B cell (primary cell): ENCODE measurements around the gene EFL1. TPM values are rescaled to one million over a fixed set of nuclear protein-coding genes. Genes with fewer than 3 reads are reported as not detected.

Experiments
- ATAC-seq: fragments of 200-7000 bp; cut with Tn5 transposase; one replicate; pipeline ENCODE4 v1.10.0; 2021; ENCODE audit warnings: low read depth, mild to moderate bottlenecking, moderate number of reproducible peaks, moderate library complexity
- CTCF ChIA-PET: fragments of 350-600 bp; sonication (Branson Sonifier 250); formaldehyde crosslinking; loops from one replicate; lab custom pipeline; 2021; ENCODE audit warnings: antibody characterized with exemption, inconsistent platforms; lab: Charles Lee
- POLR2A ChIA-PET: fragments of 350-600 bp; sonication (Branson Sonifier 250); formaldehyde crosslinking; loops from one replicate; lab custom pipeline; 2021; ENCODE audit warnings: antibody characterized with exemption; lab: Charles Lee
- DNase-seq: peaks from one replicate; pipeline ENCODE4 v3.0.0; 2013
- H2AFZ ChIP-seq: 2 replicates; pipeline ENCODE4 v1.6.1; 2012; ENCODE audit warnings: mild to moderate bottlenecking, low read depth, low read length; ENCODE audit not compliant: insufficient read depth, poor library complexity, severe bottlenecking
- H3K27ac ChIP-seq, 2 donors: 1 replicate in 1 of 2; 2 replicates in 1 of 2; pipeline ENCODE4 v1.5.1; 2012 to 2013; ENCODE audit warnings: low read length in 2 of 2, mild to moderate bottlenecking in 2 of 2, moderate library complexity in 1 of 2
- H3K27me3 ChIP-seq, 4 experiments: fragments of 200-600 bp in 1 of 4; sonication (generic) in 1 of 4; replicated peaks in 1 of 4; 1 replicate in 2 of 4; 2 replicates in 2 of 4; pipeline versions ENCODE4 v1.6.1 to v1.7.0; 2013 to 2016; ENCODE audit warnings: low read length in 3 of 4, mild to moderate bottlenecking in 2 of 4, mixed read lengths in 1 of 4, moderate library complexity in 1 of 4; ENCODE audit not compliant: insufficient read depth in 4 of 4, control insufficient read depth in 3 of 4; ENCODE audit errors: control extremely low read depth in 1 of 4
- H3K36me3 ChIP-seq, 2 experiments: replicated peaks in 1 of 2; 1 replicate in 1 of 2; 2 replicates in 1 of 2; pipeline versions ENCODE4 v1.6.1 to v1.7.1; 2013; ENCODE audit warnings: low read length in 1 of 2; ENCODE audit not compliant: insufficient read depth in 2 of 2, control insufficient read depth in 1 of 2; ENCODE audit errors: control extremely low read depth in 1 of 2, extremely low read depth in 1 of 2
- H3K4me1 ChIP-seq, 2 donors: fragments of 200-600 bp in 1 of 2; sonication (generic) in 1 of 2; 1 replicate in 1 of 2; 2 replicates in 1 of 2; pipeline versions ENCODE4 v1.5.1 to v1.6.1; 2013 to 2017; ENCODE audit warnings: low read length in 2 of 2; ENCODE audit not compliant: control insufficient read depth in 2 of 2, insufficient read depth in 2 of 2
- H3K4me2 ChIP-seq: replicated peaks from 2 replicates; pipeline ENCODE3; 2012; ENCODE audit warnings: mild to moderate bottlenecking, low read depth, low read length; ENCODE audit not compliant: poor library complexity, severe bottlenecking
- H3K4me3 ChIP-seq, 5 experiments: fragments of 200-600 bp in 1 of 5; sonication (generic) in 1 of 5; 1 replicate in 3 of 5; 2 replicates in 2 of 5; pipeline versions ENCODE4 v1.5.1 to v1.7.0; 2011 to 2016; ENCODE audit warnings: low read length in 4 of 5, mild to moderate bottlenecking in 4 of 5, low read depth in 2 of 5, control low read depth in 1 of 5, moderate library complexity in 1 of 5; ENCODE audit not compliant: insufficient read depth in 1 of 5; ENCODE audit errors: control extremely low read depth in 1 of 5, extremely low read depth in 1 of 5
- H3K79me2 ChIP-seq: fragments of 200-600 bp; sonication (generic); one replicate; pipeline ENCODE4 v1.6.0; 2016; ENCODE audit warnings: low read length; ENCODE audit not compliant: control insufficient read depth, insufficient read depth
- H3K9ac ChIP-seq: fragments of 200-600 bp; sonication (generic); 2 replicates; pipeline ENCODE4 v1.6.1; 2017; ENCODE audit warnings: mild to moderate bottlenecking, low read length, moderate library complexity
- H3K9me3 ChIP-seq, 3 donors: one replicate each; pipeline versions ENCODE4 v1.6.1 to v1.7.1; 2013; ENCODE audit warnings: low read length in 2 of 3; ENCODE audit not compliant: control insufficient read depth in 2 of 3, insufficient read depth in 1 of 3; ENCODE audit errors: control extremely low read depth in 1 of 3
- H4K20me1 ChIP-seq: 2 replicates; pipeline ENCODE4 v1.6.0; 2012; ENCODE audit warnings: mild to moderate bottlenecking, low read length; ENCODE audit not compliant: insufficient read depth, control insufficient read depth, poor library complexity, severe bottlenecking
- H3K27ac Mint-ChIP-seq: one replicate; pipeline ENCODE4 v1.8.0; 2021; ENCODE audit warnings: mixed read lengths
- H3K27me3 Mint-ChIP-seq: one replicate; pipeline ENCODE4 v1.8.0; 2021; ENCODE audit warnings: mixed read lengths
- H3K4me1 Mint-ChIP-seq: one replicate; pipeline ENCODE4 v1.8.0; 2021; ENCODE audit warnings: mixed read lengths
- H3K4me3 Mint-ChIP-seq: one replicate; pipeline ENCODE4 v1.8.0; 2021; ENCODE audit warnings: mixed read lengths
- H3K9me3 Mint-ChIP-seq: one replicate; pipeline ENCODE4 v1.8.0; 2022; ENCODE audit warnings: mixed read lengths; ENCODE audit not compliant: insufficient read depth
- CTCF ChIP-seq: fragments of 200-600 bp; IDR thresholded peaks from one replicate; pipeline ENCODE4 v1.8.0; 2022; ENCODE audit warnings: antibody characterized with exemption, mild to moderate bottlenecking
- EZH2 ChIP-seq: IDR thresholded peaks from 2 replicates; pipeline ENCODE4 v1.6.1; 2012; ENCODE audit warnings: borderline replicate concordance, low read depth, mild to moderate bottlenecking, moderate library complexity, low read length; ENCODE audit not compliant: insufficient read depth, poor library complexity, severe bottlenecking
- WGBS: methylation state at CpG from one replicate; pipeline ENCODE4 v1.1.5; 2013; ENCODE audit warnings: missing lambda C conversion rate; ENCODE audit not compliant: insufficient coverage; 5-methylcytosine and 5-hydroxymethylcytosine counted together
- intact Hi-C: fragments of 100-400 bp; cut with micrococcal nuclease; formaldehyde crosslinking; loops from one replicate; pipeline ENCODE4 v1.10.0; 2022
- polyA plus RNA-seq: library from polyadenylated mRNA; depleted of rRNA; stranded (reverse); fragments of >200 nt; gene quantifications from 2 replicates; pipeline ENCODE4 v1.2.3, GENCODE V29; 2012
- total RNA-seq, 2 donors: library from RNA; stranded (reverse); fragments of 120-200 nt in 1 of 2; gene quantifications; 1 replicate in 1 of 2; 2 replicates in 1 of 2; pipeline versions ENCODE4 v1.2.3 to v1.2.4, GENCODE V29; 2013 to 2022

The EFL1 gene
- total and polyA plus RNA-seq, 2 donors (not counting 1 experiment from before 2014, with no cell fraction given) = 8.2 to 25.8 TPM

GRCh38 chr15:82186719-82187406, 75.7 kb downstream of the EFL1 start:
- Mint-ChIP-seq H3K9me3 (no peaks in the 10 kb centered on the region), H3K27ac (no peak overlapping the region), H3K4me1 (peaks cover 10% of the 10 kb centered on the region), H3K4me3 (no peak overlapping the region), H3K27me3 (no peaks in the 10 kb centered on the region)
- no peaks in the 10 kb centered on the region for H3K9me3 ChIP-seq
- no peak overlapping the region for H3K27ac ChIP-seq
- H2AFZ ChIP-seq = no peak overlapping the region
- intact Hi-C loops = no loop called here
- POLR2A ChIA-PET = no interaction called here
- H3K9ac ChIP-seq = no peak overlapping the region
- ATAC-seq (peak; percentile 31), DNase-seq (peak; percentile 11)
- peaks cover 0 to 2% of the 10 kb centered on the region in 2 experiments for H3K36me3 ChIP-seq
- H4K20me1 ChIP-seq = no peaks in the 10 kb centered on the region
- H3K27me3 ChIP-seq = no peaks in the 10 kb centered on the region
- no peak for TF ChIP-seq EZH2
- no peak for TF ChIP-seq CTCF
- 83% methylated on average over 1 of the region's 6 CpGs for WGBS
- no peak overlapping the region for H3K4me3 ChIP-seq
- CTCF ChIA-PET = no interaction called here
- no peaks in the 10 kb centered on the region for H3K79me2 ChIP-seq
- peak overlapping the region; percentile 24 for H3K4me2 ChIP-seq
- H3K4me1 ChIP-seq = peaks cover 0 to 3% of the 10 kb centered on the region in 2 donors

GRCh38 chr15:82186161-82186560, 76.4 kb downstream of the EFL1 start:
- TF ChIP-seq EZH2 = no peak
- TF ChIP-seq CTCF = no peak
- H3K9me3 ChIP-seq = no peaks in the 10 kb centered on the region
- POLR2A ChIA-PET = no interaction called here

More at GRCh38 chr15:82186161-82186560, 76.4 kb downstream of the EFL1 start:
- Histone ChIP-seq H3K36me3 (peaks cover 0 to 2% of the 10 kb centered on the region in 2 experiments), H3K4me1 (peaks cover 0 to 3% of the 10 kb centered on the region in 2 donors), H3K4me3 (no peak overlapping the region), H4K20me1 (no peaks in the 10 kb centered on the region), H3K27me3 (no peaks in the 10 kb centered on the region), H3K4me2 (no peak overlapping the region), H3K27ac (no peak overlapping the region), H2AFZ (no peak overlapping the region), H3K9ac (no peak overlapping the region), H3K79me2 (no peaks in the 10 kb centered on the region)
- WGBS = no CpG with 5 or more reads among the region's 2 CpGs
- Mint-ChIP-seq H3K4me1 (peaks cover 10% of the 10 kb centered on the region), H3K27ac (no peak overlapping the region), H3K9me3 (no peaks in the 10 kb centered on the region), H3K4me3 (no peak overlapping the region), H3K27me3 (no peaks in the 10 kb centered on the region)
- ATAC-seq (no peak), DNase-seq (no peak)
- intact Hi-C loops = no loop called here
- CTCF ChIA-PET = no interaction called here
